ENCODE measurements around the gene PIK3AP1.
"Not testable (repeated sequence)": the region's sequence is repeated elsewhere in the genome, so short reads cannot be mapped to it uniquely, and the experiment has no call there.

Gene PIK3AP1

DNA sequence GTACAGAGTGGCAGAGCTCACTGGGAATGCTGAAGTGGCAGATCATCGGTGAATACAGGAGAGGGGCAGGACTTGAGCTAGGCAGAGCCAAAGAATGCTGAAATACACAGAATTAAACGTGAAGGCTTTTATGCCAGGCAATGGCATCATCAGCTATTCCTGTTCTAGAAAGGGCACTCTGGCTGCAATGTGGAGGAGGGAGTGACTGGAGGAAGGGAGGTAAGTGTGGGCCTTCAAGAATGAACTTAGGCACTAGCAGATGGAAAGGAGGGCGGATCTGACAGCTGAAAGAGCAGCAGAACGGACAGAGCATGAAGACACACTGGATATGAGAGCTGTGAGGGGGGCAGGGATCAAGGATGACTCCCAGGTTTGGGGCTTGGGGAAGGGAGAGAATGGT lies 121.5 kb downstream of the PIK3AP1 start:
- no peak for DNase-seq

- no peak for DNase-seq
Measured at GRCh38 chr10:96596422-96597407, 123.6 kb downstream of the PIK3AP1 start.

- DNase-seq = no peak
Measured at GRCh38 chr10:96595741-96596140, 124.6 kb downstream of the PIK3AP1 start.

DNA sequence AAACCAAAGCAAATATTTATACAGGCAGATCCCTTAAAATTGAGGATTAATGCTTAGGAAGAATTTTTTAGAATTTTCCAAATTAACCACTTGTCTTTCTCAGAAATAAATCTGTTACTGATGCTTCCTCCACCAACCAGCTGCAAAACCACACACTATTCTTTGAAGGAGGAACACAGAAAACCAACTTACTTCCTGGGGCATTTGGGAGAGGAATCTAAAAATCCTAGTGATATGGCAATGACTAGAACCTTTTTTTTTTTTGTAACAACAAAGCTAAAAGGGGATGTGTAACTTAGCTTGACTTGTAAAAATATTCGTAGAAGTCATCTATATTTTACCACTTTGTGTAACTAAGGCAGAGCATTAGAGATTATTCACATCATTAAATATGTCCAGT lies 128.4 kb downstream of the PIK3AP1 start:
- no peak for DNase-seq

GRCh38 chr10:96588616-96589419 lies 131.5 kb downstream of the PIK3AP1 start:
- DNase-seq = peak; percentile 49

DNA sequence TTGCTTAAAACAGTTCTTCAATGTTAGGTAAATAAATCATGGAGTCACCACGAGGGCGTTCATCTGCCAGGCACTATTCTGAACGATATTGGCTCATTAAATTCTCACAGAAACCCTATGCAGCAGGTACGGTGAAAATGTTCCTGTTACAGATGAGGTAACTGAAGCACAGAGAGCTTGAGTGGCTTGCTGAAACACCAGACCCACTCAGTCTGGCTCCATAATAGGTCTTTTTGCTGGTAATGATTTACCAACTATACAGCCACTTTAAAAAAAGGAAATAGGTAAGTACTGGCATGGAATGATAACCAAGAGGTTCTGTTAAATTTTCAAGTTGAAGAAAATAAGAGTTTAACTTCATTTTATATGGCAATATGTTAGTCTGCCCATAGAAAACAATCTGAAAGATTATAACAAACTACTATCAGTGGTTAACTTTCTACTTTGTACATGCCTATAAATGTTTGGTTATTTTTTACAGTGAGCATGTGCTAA lies 132.2 kb downstream of the PIK3AP1 start:
- DNase-seq = no peak

DNA sequence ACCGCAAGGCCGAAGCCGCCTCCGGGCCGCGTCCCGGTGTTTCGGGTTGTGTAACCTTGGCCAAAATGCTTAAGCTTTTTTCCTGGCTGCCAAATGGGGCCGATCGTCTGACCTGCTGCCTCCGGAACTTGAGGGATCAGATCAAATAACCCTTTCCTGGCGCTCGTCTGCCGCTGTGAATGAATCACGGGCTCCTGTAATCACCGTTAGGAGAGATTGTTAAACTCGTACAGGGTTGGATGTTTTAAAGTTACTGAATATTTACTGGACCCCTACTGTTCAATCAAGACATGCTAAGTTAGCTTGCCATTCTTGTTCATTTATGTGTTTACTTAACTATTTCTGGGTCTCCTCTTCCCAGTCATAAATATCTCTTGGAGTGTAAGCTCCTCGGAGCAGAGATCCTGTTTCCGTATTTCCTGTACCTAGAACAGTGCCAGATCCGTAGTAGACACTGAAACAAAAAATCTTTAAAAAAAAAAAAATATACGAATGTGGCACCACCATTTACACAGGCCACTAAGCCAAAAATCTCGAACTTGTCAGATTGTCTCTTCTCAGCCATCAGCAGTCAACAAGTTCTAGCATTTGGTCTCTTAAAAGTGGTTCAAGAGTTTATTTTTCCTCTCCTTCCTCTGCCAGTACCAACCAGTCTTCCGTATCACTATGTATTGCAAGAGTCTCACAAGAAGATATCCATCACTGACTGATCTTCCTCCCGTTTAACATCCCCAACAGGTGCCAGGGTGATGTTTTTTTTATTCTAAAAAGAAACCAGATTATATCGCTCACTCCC lies 132.9 kb downstream of the PIK3AP1 start:
- peak; percentile 61 for DNase-seq

DNA sequence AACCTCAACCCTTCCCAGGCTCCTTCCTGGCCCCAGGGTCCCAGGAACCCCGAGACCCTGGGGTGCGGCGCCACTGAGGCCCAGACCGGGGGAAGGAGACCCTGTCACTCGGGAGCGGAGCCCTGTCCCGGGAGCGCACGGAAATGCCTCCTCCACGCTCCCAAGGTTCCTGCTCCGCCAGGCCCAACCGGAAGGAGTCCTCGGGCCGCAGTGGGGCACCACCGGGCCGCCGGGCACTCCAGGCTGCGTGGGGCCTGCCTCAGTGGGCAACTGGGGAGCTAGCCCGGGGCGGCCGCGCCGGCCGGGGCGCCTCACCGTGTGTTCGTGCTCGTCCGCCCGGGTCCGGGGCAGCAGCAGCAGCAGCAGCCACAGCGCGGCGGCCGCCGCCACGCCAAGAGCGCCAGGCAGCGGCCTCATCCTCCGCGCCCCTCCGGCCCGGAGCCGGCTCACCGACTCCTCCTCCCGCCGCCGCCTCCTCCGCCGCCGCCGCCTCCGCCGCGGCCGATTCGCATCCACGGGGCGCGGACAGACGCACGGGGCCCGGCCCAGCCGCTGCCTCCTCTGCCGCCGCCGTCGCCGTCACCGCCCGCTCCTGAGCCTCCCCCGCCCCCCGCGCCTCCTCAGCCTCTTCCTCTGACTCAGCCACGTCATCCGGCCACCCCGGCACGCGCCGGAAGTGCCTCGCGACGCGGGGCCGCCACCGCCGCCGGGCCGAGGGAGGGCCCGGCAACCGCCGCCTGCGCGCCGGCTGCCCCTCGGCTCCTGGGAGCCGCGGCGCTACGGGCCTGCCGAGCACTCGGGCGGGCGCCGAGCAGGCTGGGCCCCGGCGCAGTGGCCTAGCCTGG lies 133.7 kb downstream of the PIK3AP1 start, which contains the start of gene TM9SF3:
Gene TM9SF3 (minus strand): TSS at position 594 of the 845 bp plus-strand sequence. CDS start 177 bp downstream, at position 417.
- DNase-seq = peak; percentile 91

DNA sequence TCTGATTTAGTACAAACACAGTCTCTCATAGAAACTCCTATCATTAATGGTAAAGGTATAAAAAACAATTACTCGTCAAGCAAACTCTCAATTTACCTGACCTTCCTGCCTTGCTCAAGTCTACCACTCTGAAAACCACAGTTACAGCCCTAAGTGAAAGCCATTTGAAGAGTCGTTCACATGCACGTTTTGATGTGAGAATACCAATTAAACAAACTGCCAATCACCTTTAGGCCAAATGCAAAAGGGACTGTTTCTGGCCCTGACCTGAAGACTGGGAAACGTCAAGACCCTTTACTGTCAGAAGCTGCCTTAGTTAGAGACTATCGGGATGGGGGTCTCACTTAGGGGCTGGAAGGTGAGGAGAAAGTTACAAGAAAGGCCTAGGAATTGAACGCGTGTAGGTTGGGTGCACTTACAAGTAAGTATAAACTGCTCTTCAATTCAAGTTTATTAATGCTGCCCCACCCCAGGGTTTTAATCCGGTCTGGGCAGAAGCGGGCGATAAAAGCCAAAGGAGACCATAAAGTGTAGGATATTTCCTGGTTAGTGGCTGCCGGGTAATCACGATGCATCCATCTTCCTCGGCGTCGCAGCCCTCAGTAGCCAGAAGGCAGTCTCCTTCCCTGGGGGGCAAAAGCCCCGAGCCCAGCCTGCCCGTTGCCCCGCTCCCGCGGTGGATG lies 134.4 kb downstream of the PIK3AP1 start:
- peak; percentile 48 for DNase-seq

- no peak for DNase-seq
Measured at GRCh38 chr10:96584474-96584873, 135.8 kb downstream of the PIK3AP1 start.

GRCh38 chr10:96584035-96584434 lies 136.3 kb downstream of the PIK3AP1 start:
- no peak for DNase-seq

DNA sequence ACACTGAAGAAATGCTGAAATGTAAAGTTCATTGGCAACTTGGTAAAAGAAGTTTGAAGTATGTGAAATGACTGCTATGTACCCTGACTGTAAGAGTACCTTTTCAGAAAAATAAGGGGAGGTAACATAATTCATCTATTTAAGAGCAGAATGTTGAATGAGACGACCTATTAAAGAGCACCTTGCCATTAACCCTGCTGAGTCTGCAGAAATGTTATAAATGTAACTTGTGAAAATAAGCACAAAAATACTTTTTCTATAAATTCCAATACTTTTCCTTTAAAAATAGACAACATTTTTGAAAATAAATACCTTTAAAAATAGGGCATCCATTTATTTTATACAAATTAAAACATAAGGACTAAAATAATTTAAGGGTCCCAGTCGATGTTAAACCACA lies 141.2 kb downstream of the PIK3AP1 start:
- no peak for DNase-seq

GRCh38 chr10:96578633-96579032 lies 141.7 kb downstream of the PIK3AP1 start:
- no peak for DNase-seq

DNA sequence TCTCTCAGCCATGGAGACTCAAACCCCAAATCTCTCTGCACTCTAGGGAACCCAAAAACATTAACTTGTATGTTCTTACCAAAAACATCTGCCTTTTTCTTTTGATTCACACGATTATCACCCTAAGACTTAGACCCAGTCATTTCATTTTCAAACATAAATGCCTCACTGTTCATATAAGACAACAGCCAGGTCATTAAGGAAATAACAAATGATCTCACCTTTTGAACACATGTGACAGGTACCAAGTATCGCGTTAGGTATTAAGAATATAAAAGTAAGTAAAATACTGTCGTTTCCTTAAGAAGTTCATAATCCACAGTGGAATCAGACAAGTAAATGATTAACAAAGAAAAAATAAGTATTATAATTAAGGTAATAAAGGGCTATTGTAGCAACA lies 142.3 kb downstream of the PIK3AP1 start:
- no peak for DNase-seq

DNA sequence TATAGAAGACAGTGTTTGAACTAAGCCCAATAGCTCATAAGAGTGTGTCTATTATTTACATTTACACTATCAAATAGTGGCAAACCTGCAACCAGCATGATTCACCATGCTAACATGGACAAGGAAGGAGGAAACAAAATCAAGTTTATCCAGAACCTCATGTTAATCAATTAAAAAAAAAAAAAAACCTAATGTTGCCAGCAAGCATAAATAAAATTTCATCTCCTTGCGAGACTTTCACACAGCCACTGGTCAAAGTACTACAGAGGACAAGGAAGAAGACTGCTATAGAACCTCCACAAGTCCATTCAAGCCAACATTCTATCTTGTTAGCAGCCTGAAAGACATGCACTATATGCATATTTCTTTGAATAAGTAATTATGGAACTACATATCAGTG lies 143.2 kb downstream of the PIK3AP1 start:
- DNase-seq = no peak

GRCh38 chr10:96576277-96576980 lies 143.9 kb downstream of the PIK3AP1 start:
- DNase-seq = no peak

GRCh38 chr10:96574564-96574963 lies 145.8 kb downstream of the PIK3AP1 start:
- DNase-seq = not testable (repeated sequence)

DNA sequence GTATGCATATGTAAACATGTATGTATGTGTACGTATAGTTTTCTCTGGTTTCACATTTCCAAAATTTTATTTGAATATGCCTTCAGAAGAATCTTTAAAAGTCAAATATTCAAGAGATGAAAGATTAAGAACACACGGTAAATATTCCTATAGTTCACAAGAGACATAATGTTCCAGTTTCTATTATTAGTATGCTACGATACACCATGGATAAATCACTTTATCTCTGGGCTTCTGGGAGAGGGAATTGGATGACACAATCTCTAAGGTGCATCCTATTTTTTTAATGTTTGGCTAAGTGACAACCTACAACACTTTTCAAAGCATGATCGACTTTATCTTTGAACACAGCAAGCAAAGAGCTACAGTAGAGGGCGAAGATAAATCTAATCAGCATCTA lies 147.3 kb downstream of the PIK3AP1 start:
- DNase-seq = no peak

- no peak for DNase-seq
Measured at GRCh38 chr10:96570983-96571964, 149.0 kb downstream of the PIK3AP1 start.

Data from CD4-positive, alpha-beta T cell treated with Interleukin-4 for 4 hours (primary cell).